Loucy (cell line): Measurements from ENCODE around the gene RALGPS1.

ENCODE experiments used
- H2AFZ ChIP-seq: fragments of 200-600 bp; sonication (generic); 2 replicates; pipeline ENCODE4 v1.6.0; 2016; ENCODE audit warnings: antibody characterized with exemption, mild to moderate bottlenecking, low read length, moderate library complexity
- H3F3A ChIP-seq: fragments of 200-600 bp; 2 replicates; pipeline ENCODE4 v1.6.0; 2016; ENCODE audit warnings: antibody characterized with exemption, low read depth, mild to moderate bottlenecking
- H3K27me3 ChIP-seq: fragments of 200-600 bp; sonication (generic); 2 replicates; pipeline ENCODE4 v1.6.1; 2014; ENCODE audit warnings: low read length, mild to moderate bottlenecking; ENCODE audit not compliant: insufficient read depth, poor library complexity, severe bottlenecking
- H3K36me3 ChIP-seq: fragments of 200-600 bp; sonication (generic); 2 replicates; pipeline ENCODE4 v1.6.1; 2016; ENCODE audit warnings: low read length; ENCODE audit not compliant: insufficient read depth
- H3K4me1 ChIP-seq: fragments of 200-600 bp; sonication (generic); 2 replicates; pipeline ENCODE4 v1.5.1; 2014; ENCODE audit warnings: low read length, mild to moderate bottlenecking; ENCODE audit not compliant: insufficient read depth, poor library complexity, severe bottlenecking
- H3K4me2 ChIP-seq: fragments of 200-600 bp; sonication (generic); 2 replicates; pipeline ENCODE4 v1.6.0; 2014; ENCODE audit warnings: antibody characterized with exemption, low read length, low read depth, mild to moderate bottlenecking; ENCODE audit not compliant: poor library complexity, severe bottlenecking
- H3K4me3 ChIP-seq: fragments of 200-600 bp; sonication (generic); 2 replicates; pipeline ENCODE4 v1.5.1; 2014; ENCODE audit warnings: low read length, mild to moderate bottlenecking, mixed read lengths; ENCODE audit not compliant: poor library complexity, severe bottlenecking
- H3K79me2 ChIP-seq: fragments of 200-600 bp; sonication (generic); 2 replicates; pipeline ENCODE4 v1.6.1; 2014; ENCODE audit warnings: low read length; ENCODE audit not compliant: insufficient read depth
- H3K9ac ChIP-seq: fragments of 200-600 bp; sonication (generic); 2 replicates; pipeline ENCODE4 v1.6.0; 2014; ENCODE audit warnings: mild to moderate bottlenecking, low read depth, low read length, moderate library complexity; ENCODE audit not compliant: poor library complexity, severe bottlenecking
- H3K9me2 ChIP-seq: fragments of 200-600 bp; sonication (generic); replicated peaks from 2 replicates; pipeline ENCODE4 v1.6.1; 2016; ENCODE audit warnings: low read depth, low read length, mixed read lengths
- H3K9me3 ChIP-seq: fragments of 200-600 bp; sonication (generic); 2 replicates; pipeline ENCODE4 v1.6.1; 2014; ENCODE audit warnings: mild to moderate bottlenecking, antibody characterized with exemption, low read length, low read depth; ENCODE audit not compliant: insufficient read depth
- H4K20me1 ChIP-seq: fragments of 200-600 bp; sonication (generic); 2 replicates; pipeline ENCODE4 v1.6.0; 2014; ENCODE audit warnings: antibody characterized with exemption, low read length, mild to moderate bottlenecking; ENCODE audit not compliant: insufficient read depth, poor library complexity, severe bottlenecking
- CTCF ChIP-seq: fragments of 200-600 bp; sonication (generic); conservative IDR thresholded peaks from 2 replicates; pipeline ENCODE4 v1.5.1; 2014; ENCODE audit warnings: mild to moderate bottlenecking, antibody characterized with exemption, low read length
- EZH2phosphoT487 ChIP-seq: fragments of 200-600 bp; IDR thresholded peaks from 2 replicates; pipeline ENCODE4 v1.6.1; 2018; ENCODE audit warnings: antibody characterized with exemption, mild to moderate bottlenecking, moderate library complexity, borderline replicate concordance

RALGPS1 gene

GRCh38 chr9:127269449-127269848 lies 354.9 kb downstream of the RALGPS1 start:
- Histone ChIP-seq H3K79me2 (no peaks in the 10 kb centered on the region), H3K4me3 (no peak overlapping the region), H3K4me1 (no peaks in the 10 kb centered on the region), H3K9me2 (no peaks in the 10 kb centered on the region), H3K36me3 (no peaks in the 10 kb centered on the region), H3K9me3 (no peaks in the 10 kb centered on the region), H3K27me3 (peaks cover 7% of the 10 kb centered on the region), H3K4me2 (no peak overlapping the region), H3K9ac (no peak overlapping the region), H2AFZ (no peak overlapping the region), H4K20me1 (no peaks in the 10 kb centered on the region), H3F3A (no peaks in the 10 kb centered on the region)
- no peak for TF ChIP-seq EZH2phosphoT487
- no peak for TF ChIP-seq CTCF
